Activated CD4-positive, alpha-beta T cell treated with anti-CD3 and anti-CD28 coated beads for 48 hours (primary cell): ENCODE measurements around the gene SLCO3A1.
"Not testable (repeated sequence)": the region's sequence is repeated elsewhere in the genome, so short reads cannot be mapped to it uniquely, and the experiment has no call there.

Experiments used
- DNase-seq: peaks from one replicate; pipeline ENCODE4 v3.0.0-alpha.2; 2020

SLCO3A1 gene

DNA sequence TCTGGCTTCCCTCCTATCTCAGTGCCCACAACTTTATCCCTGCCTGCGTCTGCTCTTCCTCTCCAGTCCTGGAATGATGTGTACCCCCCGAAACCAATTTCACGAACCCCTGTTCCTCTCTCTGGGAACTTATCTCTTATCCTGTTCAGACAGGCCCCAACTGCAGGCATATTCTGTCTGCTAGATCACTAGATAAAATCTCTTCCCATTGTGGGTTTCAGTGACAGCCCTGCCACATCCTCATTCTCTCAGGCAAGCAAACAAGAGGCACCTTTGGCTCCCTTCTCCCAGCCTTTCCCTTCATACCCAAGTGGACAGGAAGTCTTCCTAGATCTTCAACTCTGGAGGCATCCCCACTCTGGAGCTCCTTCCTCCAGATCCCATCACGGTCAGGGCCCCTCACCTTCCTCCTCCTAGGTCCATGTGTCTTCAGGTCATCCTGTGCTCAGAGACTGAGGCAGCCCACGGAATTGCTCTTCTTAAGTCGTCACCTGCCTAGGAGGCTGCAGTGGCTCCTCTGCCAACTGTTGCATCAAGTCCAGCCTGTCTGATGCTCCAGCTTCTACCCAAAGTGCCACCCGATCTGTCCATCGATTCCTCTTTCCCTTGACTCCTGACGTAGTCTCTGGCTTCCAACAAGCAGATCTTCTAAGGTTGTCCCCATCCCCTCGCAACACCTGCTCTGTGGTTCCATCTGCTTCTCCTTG is 190.8 kb downstream of the SLCO3A1 start:
- no peak for DNase-seq

DNA sequence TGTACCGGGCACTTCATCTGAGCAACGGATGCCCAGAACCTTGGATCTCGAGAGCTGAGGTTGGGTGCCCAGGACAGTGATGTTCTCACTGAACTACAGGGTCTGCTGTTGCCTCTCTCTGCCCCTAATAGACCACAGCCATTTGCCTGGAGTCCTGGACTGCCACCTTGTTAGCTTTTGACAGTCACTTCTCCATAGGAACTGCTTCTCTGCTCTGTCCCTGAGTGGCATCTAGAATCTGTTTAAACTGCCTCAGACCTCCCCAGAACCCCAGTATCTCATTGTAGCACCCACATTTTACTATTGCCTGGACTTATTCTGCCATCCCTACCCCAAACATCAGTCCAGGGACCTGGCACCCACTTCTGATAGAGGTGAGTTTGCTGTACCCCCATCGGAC is 194.4 kb downstream of the SLCO3A1 start:
- DNase-seq: no peak

DNA sequence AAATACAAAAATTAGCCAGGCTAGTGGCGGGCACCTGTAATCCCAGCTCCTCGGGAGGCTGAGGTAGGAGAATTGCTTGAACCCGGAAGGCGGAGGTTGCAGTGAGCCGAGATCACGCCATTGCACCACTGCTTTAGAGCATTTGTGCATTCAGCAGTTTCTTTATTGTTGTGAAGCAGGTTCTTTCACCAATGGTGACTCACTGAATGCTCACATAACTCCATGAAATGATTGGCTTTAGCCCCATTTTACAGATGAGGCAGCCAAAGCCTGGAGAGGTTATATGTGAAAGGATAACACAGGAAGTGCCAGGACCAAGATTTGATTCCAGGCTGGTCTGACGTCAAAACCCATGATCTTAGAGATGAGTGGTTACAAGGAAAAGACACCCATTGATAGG is 195.2 kb downstream of the SLCO3A1 start:
- no peak for DNase-seq

DNA sequence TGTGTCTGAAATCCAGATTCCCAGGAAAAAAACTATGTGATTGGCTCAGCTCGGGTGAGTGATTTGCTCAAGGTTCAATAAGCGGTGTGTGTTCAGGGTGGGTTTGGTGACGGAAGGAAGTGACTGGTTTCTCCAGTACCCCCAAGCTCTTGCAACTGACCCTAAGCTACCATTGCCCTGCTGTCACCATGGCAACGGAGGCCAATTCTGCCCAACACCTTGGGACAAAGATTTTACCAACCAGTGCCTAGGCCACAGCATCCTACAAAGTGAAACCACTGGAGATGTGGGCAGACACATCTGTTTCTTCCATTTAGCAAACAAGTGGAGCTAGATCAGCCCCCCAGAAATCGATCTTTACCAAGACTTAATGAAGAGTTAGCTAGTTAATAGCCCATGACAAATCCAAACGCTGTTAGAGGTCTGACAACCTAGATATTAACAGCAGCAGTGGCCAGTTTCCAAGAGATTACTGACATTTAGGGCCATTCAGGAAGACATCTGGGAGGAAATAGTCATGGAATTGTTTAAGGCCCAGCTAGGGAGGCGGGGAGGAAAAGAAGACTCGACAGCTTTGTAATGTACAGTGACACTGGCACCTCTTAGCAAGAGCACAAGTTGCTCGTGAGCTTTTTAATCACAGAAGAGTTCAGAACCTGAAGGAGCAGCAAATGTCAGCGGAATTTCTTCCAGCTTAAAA is 195.9 kb downstream of the SLCO3A1 start:
- DNase-seq: no peak

DNA sequence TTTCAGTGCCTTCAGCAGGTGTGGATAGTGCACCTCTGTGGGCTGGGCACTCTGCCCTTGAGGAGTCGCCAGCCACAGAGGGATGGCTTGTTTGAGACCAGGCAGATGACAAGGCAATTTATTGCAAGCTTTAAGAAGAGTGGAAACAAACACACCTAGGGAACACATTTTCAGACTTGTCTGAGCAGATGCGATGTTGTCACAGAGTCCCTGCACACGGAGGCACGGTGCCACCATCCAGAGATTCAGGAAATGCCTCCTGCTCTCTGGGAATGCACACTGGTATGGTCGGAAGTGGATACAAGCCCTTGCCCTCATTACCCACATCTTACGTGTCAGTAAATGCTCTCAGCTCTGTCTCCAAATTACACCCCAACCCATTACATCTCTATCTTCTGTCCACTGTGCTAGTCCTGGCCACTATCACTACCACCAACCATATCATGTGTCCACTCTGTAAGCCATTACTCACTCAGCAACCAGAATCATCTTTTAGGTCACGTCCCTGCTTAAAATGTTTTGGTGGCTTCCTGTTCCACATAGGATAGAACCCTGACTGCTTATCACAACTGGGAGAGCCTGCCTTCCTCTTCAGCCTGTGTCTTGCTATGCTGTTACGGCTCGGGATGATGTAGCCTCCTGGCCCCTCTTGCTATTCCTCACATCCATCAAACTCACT is 196.9 kb downstream of the SLCO3A1 start:
- no peak for DNase-seq

DNA sequence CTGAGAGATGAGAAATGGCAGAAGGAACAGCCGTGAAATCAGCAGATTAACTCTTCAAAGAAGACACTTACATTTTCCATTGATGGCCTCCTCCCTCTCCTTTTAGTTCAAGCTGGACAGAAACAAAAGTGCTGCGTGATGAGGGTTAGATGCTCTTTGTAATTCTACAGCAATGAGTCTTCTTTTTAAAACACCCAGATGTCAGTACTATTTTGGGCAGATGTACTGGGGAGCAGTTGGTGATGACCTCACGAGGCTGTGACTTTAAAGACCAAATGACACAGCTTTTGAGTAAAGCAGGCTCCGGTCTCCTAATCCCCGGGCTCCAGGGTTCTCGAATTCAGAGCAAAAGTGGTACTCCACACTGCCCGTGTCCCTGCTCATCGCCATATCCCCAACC is 198.2 kb downstream of the SLCO3A1 start:
- DNase-seq: no peak

DNA sequence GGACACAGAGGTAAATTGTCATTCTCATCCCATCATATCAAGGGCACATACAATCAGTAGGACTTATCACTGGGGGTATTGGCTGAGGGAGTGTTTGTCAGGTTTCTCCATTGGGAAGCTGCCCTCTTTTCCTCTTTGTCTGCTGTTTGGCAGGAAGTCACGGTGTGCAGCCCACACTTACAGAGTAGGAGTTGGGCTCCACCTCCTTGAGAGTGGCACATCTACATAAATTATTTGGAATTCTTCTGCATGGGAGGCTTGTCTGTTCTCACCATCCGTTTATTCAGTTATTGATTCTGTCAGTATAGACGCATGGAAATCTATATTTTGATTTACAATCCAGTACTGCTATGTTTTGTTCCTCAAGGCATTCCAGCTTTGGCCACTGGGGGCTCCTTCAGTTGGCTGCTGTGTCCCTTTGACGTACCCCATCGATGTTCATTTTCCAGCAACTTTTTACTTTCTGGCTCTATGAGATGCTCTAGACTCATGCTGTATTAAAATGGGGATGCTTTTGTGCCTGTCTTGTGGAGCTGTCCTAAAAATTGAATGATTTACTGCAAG is 200.3 kb downstream of the SLCO3A1 start:
- no peak for DNase-seq

DNA sequence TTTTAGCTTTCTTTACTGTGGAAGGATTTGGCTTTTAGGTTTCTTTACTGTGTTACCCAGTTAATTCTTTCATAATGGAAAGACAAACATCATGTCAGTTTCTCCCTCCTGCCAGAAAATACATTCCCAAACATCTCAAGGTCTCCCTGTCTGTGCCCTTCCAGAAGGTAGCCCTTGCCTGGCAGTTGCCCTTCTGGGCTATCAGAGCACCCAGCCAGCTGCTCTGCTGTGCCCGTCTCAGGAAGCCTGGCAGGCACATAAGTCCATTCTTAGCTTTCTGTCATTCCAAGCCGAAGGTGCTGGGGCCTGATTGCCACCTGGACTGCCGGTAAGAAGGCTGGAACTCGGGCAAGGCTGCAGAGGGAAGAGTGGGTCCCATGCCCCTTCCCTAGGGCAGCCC is 203.4 kb downstream of the SLCO3A1 start:
- no peak for DNase-seq

DNA sequence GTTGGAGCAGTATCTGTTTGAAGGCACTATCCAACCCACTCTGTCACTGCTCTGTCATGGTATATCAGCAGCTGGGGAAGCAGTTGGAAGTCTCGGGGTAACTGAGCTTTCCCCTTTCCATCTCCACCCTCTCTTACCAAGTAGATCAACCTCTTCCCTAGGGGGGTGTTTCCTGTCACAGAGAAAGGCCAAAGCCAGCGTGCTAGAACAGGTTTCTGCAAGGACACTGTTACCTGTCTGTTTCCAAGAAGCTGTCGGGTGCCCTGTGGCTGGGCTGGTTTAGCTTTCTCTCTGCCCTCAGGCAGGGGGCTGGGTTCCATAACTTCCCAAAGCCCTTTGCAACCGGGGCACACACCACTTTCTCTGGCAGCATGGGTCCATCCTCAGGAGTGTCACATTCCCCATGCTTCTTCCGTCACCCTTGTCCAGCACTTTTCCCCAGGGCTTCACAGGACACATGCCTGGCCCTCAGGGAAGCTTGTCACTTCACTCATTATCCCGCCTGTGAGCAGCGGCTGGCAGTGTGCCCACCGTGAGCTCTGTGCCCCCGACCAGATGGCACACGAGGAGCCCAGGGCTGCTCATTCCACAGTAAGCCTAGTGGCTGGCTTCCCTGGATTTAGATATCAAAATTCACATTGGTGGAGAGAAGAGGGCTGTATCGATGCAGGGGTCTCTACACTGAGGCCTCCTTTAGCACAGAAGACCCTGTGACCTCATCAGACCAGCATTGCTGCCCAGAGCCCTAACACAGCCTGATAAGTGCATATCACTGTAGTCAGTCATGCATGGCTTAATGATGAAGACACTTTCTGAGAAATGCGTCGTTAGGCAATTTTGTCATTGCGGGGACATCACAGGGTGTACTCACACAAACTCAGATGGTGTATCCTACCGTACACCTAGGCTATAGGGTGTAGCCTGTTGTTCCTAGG is 205.8 kb downstream of the SLCO3A1 start:
- no peak for DNase-seq

DNA sequence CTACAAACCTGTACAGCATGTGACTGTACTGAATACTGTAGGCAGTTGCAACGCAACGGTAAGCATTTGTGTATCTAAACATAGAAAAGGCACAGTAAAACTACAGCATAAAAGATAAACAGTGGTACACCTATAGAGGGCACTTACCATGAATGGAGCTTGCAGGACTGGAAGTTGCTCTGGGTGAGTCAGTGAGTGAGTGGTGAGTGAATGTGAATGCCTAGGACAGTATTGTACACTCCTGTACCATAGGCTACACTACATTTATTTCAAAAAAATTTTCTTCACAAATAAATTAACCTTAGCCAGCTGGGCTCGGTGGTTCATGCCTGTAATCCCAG is 206.4 kb downstream of the SLCO3A1 start:
- not testable (repeated sequence) for DNase-seq

DNA sequence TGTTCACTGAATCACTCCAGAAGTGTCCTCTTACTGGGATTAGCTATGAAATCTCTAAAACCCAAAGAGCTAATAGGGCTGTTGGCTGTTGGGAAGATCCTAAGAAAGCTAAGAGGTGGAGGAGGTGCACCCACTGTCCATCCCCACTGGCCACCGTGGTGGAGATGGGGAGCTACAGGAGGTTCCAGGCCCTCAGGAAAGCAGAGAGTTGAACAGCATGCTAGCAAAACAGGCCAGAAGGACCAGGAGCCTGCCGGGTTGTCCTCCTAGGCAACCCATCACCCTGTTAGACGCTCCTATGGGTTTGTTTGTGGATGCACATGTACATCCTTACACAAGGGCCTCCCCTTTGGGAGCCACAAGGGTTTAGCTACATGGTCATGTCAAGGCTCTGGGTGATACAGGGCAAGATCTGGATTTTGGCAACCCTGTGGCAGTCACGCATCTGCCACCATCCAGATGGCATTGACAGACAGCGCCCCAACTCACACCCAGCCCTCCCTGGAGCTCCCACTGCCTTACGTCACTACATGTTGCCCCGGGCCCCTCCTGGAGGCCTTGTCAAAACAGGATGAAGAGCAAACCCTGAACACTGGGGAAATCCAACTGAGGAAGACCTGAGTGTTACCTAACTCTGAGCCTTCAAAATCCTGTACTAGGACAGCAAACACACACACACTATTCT is 208.1 kb downstream of the SLCO3A1 start:
- no peak for DNase-seq

DNA sequence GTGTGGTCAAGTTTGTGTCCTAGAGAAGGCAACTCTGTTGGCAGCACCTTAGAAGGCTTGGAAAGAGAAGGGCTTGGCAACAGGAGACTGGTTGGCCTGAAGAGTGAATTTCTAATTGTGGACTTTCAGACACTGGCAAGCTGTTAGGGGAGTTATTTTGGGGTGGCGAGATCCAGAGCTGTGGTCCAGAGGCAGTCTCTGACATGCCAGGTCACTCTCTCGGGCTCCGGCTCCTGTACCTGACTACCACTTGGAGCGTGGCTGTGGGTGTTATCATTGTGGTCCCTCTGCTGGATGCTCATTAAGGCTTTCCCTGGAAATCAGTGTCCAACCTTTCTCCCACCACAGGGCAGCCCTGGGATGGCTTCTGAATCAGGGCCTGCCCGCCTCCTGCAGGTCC is 209.0 kb downstream of the SLCO3A1 start:
- DNase-seq: no peak

DNA sequence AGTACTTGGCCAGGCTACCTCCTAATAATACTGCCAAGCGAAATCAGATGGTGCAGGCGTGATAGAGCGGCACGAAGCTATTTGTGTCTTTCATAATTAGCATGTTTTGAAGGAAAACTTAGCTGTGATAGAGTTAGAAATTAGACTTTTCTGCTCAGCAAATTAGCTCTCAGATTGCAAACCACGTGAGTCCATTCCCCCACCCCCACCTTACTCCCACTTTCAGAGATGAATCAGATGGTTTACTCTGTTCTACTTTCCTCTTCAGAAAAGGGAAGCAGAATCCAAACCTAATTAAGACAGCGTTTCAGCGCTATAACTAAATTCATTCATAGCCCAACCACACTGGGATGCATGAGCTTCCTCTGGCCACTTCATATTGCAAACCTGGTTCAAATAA is 214.6 kb downstream of the SLCO3A1 start:
- no peak for DNase-seq

DNA sequence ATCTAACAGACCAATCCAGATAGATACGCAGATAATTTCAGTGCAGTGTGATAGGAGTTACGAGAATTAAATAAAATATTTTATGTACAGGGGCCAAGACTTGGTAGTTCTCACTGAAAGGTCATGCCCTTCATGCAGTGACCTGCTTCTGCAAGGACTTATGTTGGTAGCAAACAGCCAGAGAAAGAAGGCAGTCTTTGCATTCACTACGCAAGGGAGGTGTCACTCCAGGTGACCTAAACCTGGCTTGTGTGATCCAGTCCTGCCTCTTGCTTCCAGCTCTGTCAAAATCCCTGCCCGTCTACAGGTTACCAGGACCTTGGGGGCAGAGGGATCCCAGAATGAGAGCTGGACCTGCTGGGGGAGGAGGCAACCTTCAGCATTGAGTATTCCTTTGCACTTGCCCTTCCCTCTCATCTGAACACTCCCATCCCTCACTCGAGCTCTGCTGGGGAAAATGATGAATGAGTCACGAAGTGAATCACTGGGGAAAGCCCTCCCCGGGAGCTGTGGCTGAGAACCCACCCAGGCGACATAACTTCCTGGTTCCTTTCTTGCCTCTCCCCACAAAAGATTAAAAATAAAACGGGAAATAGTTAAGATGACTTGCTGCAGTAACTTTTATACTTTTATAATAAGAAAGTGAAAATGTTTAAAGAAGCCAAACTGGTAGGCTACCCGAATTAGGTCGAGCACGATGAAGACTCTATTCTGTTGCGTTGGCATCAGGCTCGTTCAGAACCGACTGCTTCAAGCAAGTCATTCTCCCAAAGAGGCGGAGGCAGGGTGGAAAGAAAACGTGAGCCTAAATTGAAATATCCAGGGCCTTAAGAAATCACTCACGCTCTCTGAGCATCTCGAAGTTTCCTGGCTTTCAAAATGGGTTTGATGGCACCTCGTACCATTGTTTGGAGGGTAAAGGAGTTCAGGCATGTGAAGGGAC is 216.1 kb downstream of the SLCO3A1 start:
- DNase-seq: peak; percentile 60

DNA sequence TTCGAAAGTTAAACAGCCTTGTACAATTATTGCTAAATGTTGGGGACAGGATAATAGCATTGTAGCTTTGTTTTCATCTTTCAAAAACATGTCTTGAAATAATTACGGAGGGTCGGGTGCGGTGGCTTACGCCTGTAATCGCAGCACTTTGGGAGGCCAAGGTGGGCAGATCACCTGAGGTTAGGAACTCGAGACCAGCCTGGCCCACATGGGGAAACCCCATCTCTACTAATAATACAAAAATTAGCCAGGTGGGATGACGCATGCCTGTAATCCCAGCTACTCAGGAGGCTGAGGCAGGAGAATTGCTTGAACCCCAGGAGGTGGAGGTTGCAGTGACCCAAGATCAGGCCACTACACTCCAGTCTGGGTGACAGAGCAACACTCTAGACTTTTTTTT is 216.7 kb downstream of the SLCO3A1 start:
- not testable (repeated sequence) for DNase-seq

DNA sequence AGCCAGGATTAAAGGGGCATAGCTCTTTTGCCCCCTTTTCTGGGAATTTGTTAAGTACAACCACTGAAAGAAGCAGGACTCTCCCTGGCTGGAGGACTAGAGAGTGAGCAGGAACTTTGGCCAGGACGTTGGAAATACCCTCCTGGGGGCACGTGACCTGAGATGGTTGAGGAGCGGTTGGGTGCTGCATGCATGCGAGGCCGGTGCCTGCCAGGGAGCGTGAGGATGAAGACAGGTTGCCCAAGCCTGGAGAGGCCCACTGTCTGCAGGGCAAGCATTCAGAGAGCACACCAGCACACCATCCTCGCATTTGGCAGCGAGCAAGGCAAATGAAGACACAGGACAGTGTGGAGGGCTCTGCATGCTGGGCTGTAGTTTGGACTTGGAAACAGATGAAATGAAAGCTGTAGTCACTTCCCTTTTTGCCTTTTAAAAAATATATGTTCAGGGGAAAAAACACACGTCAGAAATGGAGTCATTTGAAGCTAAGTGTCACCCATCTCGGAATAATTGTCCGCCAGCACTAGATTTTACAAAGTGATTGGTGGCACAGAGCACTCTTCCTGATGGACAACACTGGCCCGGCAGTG is 217.6 kb downstream of the SLCO3A1 start:
- no peak for DNase-seq

DNA sequence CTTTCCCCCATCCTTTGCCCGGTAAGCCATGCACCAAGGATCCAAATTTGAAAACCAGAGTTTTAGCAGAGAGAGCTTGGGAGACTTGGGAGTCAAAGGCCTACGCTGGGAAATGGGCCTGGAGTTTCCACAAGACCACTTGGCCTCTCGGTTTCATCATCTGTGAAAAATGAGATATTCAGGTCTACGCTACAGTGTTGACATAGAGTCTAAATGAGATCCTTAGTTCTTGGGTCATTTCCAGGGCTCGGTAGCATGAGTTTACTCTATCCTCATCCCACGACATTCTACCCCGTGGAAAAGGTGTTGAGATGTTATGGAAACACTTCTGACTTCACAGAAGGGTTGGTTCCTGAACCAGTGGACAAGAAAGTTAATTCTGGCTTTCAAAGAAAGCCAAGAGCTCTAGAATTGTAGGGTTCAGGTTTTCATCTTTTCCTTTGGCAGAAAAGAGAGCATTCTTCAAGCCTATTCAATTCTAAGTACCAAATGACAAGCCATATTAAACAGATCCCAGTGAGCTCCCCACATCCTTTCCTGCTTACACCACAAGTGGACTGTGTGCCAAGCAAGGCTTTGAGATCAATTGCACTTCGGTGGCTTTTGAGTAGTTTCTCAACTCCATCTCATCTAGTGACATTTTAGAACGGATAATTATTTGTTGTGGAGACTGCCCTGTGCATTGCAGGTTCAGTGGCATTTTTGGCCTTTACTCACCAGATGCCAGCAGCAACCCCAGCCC is 219.7 kb downstream of the SLCO3A1 start:
- no peak for DNase-seq

DNA sequence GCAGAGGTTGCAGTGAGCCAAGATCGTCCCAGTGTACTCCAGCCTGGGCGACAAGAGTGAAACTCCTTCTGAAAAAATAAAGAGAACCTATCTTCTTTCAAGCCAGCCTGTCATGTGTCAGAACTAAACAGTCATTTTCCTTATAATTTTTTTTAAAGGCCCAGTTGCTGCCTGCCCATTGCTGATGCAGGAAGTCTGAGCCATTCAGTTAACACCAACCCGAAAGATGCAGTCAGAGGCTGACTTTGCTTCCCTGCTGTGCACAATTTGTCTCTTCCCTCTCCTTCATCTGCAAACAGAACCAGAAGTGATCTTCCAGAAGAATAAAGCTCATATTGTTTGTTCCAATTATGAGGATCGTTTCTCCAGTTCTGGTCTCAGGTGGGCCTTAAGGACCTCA is 220.6 kb downstream of the SLCO3A1 start:
- DNase-seq: no peak

DNA sequence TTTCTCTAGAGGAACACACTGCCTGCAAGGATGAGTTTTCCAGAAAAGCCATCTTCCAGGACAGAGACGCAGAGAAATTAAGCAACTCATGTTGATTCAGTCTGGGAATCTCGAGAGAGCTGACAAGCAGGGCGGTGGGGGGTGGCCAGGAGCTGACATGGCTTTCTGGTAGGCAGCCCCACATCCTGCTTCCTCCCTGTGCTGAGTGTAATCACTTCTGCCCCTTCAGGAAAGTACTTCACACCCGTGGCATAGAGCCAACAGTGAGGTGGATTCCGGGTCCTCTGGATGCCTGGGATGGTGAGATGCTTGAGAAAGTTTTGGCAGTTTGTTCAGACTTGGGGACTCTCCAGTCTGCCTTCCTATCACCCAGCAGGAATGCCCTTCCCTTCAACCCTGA is 221.1 kb downstream of the SLCO3A1 start:
- DNase-seq: no peak

DNA sequence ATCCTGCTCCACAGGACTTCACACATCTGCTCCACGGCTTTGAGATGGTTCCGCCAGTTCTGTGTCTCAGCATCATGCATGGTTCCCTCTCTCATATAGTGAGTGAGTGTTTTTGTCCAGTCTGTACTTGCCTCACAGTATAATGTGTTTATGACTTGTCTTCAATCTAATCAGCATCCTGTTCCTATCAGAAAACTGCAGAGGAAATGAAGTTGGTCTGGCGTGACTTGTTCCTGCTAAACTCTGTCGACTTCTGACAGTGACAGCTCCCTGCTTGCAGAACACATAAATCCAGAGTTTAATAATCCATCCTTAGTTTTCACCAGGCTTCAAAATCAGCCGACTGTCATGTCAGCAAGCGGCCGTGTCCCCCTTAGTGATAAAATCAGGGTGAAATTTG is 222.3 kb downstream of the SLCO3A1 start:
- no peak for DNase-seq
